ENCODE results near the gene TEX19. TPM values are rescaled to one million over a fixed set of nuclear protein-coding genes. Genes with fewer than 3 reads are reported as not detected.

Gene TEX19
- total and polyA plus RNA-seq, 10 donors: not detected

DNA sequence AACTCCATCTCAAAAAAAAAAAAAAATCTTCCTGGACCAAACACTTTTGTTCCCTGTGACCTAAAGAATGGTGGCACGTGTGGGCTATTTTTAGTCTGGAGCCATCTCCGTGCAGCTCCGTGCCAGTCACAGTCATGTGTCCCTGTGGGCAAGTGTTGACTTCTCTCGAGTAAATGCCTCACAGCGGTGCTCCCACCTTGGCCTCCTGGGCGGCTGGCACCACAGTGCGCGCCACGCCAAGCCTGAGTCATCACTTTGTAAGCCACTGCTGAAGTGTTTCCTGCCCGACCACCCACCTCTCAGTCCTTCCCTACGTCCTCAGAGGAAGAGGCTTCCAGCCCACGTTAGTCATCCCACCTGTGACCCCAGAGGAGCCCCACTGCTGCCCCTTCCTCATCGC lies 48.2 kb downstream of the TEX19 start:
- Histone ChIP-seq H3K9me3 (no peaks in the 10 kb centered on the region), H3K27ac (no peak overlapping the region), H3K4me1 (peaks cover 0 to 23% (median 7%) of the 10 kb centered on the region in 6 donors), H3K27me3 (replicated peaks in 1 of 7) (no peaks in the 10 kb centered on the region), H3K4me3 (no peak overlapping the region), H3K36me3 (peaks cover 0 to 76% (median 33%) of the 10 kb centered on the region in 6 donors)
- intact Hi-C loops (cut with DNase I; ENCODE audit: low total_unique reads): no loop called here
- TF ChIP-seq, protein P1, sequence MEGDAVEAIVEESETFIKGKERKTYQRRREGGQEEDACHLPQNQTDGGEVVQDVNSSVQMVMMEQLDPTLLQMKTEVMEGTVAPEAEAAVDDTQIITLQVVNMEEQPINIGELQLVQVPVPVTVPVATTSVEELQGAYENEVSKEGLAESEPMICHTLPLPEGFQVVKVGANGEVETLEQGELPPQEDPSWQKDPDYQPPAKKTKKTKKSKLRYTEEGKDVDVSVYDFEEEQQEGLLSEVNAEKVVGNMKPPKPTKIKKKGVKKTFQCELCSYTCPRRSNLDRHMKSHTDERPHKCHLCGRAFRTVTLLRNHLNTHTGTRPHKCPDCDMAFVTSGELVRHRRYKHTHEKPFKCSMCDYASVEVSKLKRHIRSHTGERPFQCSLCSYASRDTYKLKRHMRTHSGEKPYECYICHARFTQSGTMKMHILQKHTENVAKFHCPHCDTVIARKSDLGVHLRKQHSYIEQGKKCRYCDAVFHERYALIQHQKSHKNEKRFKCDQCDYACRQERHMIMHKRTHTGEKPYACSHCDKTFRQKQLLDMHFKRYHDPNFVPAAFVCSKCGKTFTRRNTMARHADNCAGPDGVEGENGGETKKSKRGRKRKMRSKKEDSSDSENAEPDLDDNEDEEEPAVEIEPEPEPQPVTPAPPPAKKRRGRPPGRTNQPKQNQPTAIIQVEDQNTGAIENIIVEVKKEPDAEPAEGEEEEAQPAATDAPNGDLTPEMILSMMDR (IDR thresholded peaks at IDR 0.05 in 8 of 11, conservative IDR thresholded peaks at IDR 0.05 in 3 of 11): no peak
- no peak for DNase-seq
- WGBS, 5 donors: 43 to 56% (median 46%) methylated on average over 13 of the region's 13 CpGs

DNA sequence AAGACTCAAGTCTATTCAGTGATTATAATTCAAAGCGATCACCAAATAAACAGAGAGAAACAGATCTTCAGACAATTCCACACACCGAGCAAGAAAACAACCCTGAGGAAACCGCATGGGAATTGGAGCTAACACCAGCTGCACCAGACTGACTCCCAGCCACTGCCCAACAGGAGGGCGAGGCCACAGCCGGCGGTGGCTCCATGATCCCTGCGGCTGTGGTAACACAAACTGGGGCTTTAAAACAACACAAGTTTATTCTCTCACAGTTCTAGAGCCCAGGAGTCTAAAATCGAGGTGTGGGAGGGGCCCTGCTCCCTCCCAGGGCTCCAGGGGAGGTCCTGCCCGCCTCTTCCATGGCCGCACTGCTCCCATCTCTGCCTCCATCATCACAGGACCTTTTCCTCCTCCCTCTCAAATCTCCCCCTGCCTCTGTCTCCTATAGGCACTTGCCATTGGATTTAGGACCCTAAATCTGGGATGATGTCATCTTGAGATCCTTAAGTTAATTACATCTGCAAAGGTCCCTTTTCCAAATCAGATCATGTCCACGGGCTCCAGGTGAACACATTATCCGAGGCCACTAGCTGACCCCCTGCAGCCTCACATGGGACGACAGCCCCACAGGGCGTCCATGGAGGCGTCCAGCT lies 49.4 kb downstream of the TEX19 start:
- no peak overlapping the region for H3K4me3 ChIP-seq
- H3K36me3 ChIP-seq: peaks cover 0 to 74% (median 25%) of the 10 kb centered on the region in 6 donors
- no peak for DNase-seq
- intact Hi-C loops (cut with DNase I; ENCODE audit: low total_unique reads): no loop called here
- no peaks in the 10 kb centered on the region for H3K9me3 ChIP-seq
- 91 to 94% (median 94%) methylated on average over 15 of the region's 15 CpGs for WGBS, 5 donors
- TF ChIP-seq POLR2AphosphoS5 (IDR thresholded peaks at IDR 0.05) (no peak), POLR2A (IDR thresholded peaks at IDR 0.05) (no peak)
- TF ChIP-seq, protein P1 (IDR thresholded peaks at IDR 0.05 in 8 of 11, conservative IDR thresholded peaks at IDR 0.05 in 3 of 11): no peak
- peaks cover 0 to 23% (median 7%) of the 10 kb centered on the region in 6 donors for H3K4me1 ChIP-seq
- H3K27me3 ChIP-seq (replicated peaks in 1 of 7): no peaks in the 10 kb centered on the region
- no peak overlapping the region for H3K27ac ChIP-seq

DNA sequence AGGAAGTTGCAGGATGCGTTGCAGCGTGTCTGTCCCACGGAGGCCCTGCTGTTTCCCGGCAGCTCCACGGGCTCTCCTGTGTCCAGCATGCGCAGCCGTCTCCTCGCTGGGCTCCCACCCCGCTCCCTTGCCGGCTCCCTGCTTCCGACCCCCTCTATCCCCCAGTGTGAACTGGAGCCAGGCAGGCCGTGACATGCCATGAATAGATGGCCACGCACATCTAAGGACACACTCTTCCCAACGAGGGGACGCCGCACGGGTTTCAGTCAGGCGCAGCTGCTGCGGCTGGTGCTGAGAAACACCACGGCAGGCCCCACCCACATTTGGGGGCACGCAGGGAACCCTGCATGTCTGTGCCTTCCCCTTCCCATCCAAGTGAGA lies 49.9 kb downstream of the TEX19 start:
- Histone ChIP-seq H3K4me3 (no peak overlapping the region), H3K4me1 (peaks cover 0 to 22% (median 7%) of the 10 kb centered on the region in 6 donors), H3K27ac (no peak overlapping the region), H3K36me3 (peaks cover 0 to 71% (median 21%) of the 10 kb centered on the region in 6 donors), H3K27me3 (replicated peaks in 1 of 7) (no peaks in the 10 kb centered on the region), H3K9me3 (no peaks in the 10 kb centered on the region)
- WGBS, 5 donors: 92 to 96% (median 95%) methylated on average over 20 to 21 of the region's 21 CpGs
- TF ChIP-seq POLR2A (IDR thresholded peaks at IDR 0.05) (no peak), POLR2AphosphoS5 (IDR thresholded peaks at IDR 0.05) (no peak)
- TF ChIP-seq, protein P1 (IDR thresholded peaks at IDR 0.05 in 8 of 11, conservative IDR thresholded peaks at IDR 0.05 in 3 of 11): no peak
- intact Hi-C loops (cut with DNase I; ENCODE audit: low total_unique reads): no loop called here
- DNase-seq: no peak

DNA sequence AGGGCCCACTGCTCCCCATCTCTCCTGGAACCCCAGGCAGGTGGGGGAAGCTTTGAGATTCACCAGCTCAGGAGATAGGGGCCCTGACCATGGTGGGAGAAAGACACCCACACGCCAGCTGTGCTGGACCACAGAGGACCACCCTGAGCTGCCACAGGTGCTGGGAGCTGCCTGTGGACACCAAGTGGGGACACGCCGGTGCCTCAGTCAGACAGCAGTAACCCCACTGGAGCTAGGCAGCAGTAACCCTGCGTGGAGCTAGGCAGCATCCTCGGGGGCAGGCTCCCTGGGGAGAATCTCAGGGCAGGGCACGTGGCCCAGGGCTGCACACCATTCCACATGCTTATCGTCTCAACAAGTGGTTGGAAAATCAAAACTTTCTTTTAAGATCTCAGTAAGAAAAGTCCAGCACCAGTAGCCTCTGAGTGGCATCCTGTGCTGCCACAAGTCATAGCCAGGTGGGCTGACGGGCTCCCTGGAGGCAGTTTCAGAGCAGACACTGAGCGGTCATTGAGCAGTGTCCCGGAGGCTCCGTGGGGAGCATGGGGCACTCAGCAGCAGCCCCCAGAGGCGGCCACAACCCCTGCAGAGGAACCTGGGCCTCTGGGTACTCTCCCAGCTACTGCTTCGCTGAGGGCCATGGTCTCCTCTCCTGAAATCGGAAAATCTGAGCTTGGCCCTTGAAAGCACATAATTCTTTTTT lies 51.1 kb downstream of the TEX19 start:
- TF ChIP-seq POLR2A (IDR thresholded peaks at IDR 0.05) (no peak), POLR2AphosphoS5 (IDR thresholded peaks at IDR 0.05) (no peak)
- TF ChIP-seq, protein P1 (IDR thresholded peaks at IDR 0.05 in 8 of 11, conservative IDR thresholded peaks at IDR 0.05 in 3 of 11): no peak
- Histone ChIP-seq H3K4me1 (peaks cover 0 to 29% (median 17%) of the 10 kb centered on the region in 6 donors), H3K4me3 (no peak overlapping the region), H3K27me3 (replicated peaks in 1 of 7) (no peaks in the 10 kb centered on the region), H3K27ac (no peak overlapping the region), H3K9me3 (no peaks in the 10 kb centered on the region), H3K36me3 (peaks cover 0 to 58% (median 17%) of the 10 kb centered on the region in 6 donors)
- 86 to 95% (median 93%) methylated on average over 14 of the region's 14 CpGs for WGBS, 5 donors
- DNase-seq: no peak
- intact Hi-C loops (cut with DNase I; ENCODE audit: low total_unique reads): no loop called here

All from spleen (tissue), 11 donors.